ENCODE data around the gene PIM3.

The PIM3 gene

DNA sequence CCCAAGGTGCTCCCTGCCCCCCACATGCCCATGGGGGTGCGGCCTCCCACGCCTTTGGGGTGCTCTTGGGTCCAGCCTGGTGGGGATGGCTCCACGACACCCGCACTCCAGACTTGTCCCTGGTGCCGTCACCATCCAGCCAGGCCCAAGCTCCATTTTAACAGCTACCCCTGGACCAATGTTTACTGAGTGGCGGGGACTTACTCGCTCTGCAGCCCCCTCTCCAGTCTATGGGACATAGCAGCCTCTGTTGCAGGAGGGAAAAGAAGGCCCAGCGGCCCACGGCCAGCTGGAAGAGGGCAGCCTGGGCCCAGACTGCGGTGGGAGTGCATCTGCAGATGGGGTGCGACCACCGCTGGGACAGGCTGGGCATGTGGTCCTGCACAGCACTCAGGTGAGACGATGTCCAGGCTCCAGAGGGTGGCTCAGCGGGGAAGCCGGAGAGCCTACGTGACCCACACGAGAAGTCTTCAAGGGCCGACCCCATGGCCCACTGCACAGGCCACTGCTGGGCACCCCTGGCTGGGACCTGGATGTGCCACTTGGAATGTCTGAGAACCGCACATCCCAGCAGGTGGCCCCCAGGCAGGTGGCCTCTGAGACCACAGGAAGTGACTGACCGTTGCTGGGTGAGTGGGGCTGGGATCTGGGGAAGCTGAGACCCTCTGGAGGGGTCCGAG lies 33.9 kb downstream of the PIM3 start:
- no peak overlapping the region for H3K27ac ChIP-seq
- TF ChIP-seq ZFX (IDR thresholded peaks at IDR 0.05; ENCODE audit: borderline replicate concordance) (no peak), CTCF (IDR thresholded peaks at IDR 0.05) (no peak)

DNA sequence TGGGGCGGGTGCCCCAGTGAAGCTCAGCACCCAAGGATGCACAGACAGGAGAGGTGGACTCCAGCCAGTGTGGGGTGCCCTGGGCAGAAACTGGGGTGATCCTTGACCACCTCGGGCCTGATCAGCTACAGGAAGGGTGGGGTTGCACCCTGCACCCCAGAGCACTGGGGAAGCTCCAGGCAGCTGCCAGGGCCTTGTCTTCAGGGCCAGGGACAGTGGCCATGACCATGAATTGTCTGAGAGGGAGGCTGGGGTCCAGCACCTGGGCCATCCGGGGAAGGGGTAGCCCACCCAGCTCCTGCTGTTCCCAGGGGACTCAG lies 34.4 kb downstream of the PIM3 start:
- TF ChIP-seq CTCF (IDR thresholded peaks at IDR 0.05) (no peak), ZFX (IDR thresholded peaks at IDR 0.05; ENCODE audit: borderline replicate concordance) (no peak)
- no peak overlapping the region for H3K27ac ChIP-seq

GRCh38 chr22:49995361-49996118 lies 35.0 kb downstream of the PIM3 start:
- no peak for TF ChIP-seq ZFX (IDR thresholded peaks at IDR 0.05; ENCODE audit: borderline replicate concordance)
- H3K27ac ChIP-seq = no peak overlapping the region

GRCh38 chr22:49996119-49996517 lies 35.5 kb downstream of the PIM3 start:
- no peak overlapping the region for H3K27ac ChIP-seq
- no peak for TF ChIP-seq ZFX (IDR thresholded peaks at IDR 0.05; ENCODE audit: borderline replicate concordance)
- no peak for TF ChIP-seq CTCF (IDR thresholded peaks at IDR 0.05)

DNA sequence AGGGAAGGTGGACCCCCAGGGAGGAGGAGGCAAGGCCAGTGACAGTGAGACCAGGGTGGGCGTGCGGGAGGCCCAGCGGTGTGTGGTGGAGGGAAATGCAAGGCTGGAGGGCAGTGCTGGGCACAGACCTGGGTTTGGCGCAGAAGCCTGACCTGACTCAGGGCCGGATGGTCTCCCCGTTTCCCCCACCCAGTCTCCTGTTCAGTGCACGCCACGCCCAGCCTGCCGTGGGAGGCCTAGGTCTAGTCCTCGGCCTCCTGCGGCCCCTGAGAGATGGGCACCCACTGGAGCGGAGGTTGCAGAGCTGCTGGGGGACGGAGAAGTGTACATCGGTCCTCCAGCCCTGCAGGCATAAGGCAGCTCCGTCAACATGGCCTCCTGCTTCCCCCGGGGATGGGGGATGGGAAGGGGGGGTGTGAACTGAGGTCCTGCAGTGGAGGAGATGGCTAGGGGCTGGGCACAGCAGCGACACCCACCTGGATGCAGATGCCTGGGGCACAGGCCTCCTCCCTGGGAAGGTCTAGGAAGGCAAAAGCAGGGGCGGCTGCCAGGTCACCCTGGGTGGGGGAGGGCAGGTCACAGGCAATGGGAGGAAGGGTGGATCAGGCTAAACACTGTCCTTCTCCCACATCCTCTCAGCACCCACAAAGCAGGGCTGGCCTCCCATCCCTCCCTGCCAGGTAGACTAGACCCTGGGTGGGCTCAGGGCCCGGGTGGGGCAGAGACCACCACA lies 36.1 kb downstream of the PIM3 start:
- TF ChIP-seq ZFX (IDR thresholded peaks at IDR 0.05; ENCODE audit: borderline replicate concordance) (no peak), CTCF (IDR thresholded peaks at IDR 0.05) (no peak)
- peak overlapping the region; percentile 40 for H3K27ac ChIP-seq

DNA sequence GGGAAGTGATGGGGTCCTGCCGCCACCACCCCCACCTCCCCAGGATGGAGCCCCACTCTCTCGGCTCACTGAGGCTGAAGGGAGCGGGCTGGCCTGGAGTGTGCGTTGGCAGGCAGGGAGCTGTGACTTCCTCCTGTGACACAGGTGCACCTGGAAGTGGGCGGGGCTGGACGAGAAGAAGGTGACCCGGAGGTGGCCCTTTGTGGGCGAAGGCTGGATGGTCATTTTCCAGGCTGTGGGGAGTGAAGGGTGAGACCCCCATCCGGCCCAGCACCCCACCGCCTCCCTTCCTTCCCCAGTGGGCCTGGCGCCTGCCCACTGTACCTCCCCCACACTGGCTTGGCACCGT lies 36.7 kb downstream of the PIM3 start:
- TF ChIP-seq ZFX (IDR thresholded peaks at IDR 0.05; ENCODE audit: borderline replicate concordance) = no peak

GRCh38 chr22:49997932-49998717 lies 37.6 kb downstream of the PIM3 start:
- peak overlapping the region; percentile 40 for H3K27ac ChIP-seq
- TF ChIP-seq CTCF (IDR thresholded peaks at IDR 0.05) (no peak), ZFX (IDR thresholded peaks at IDR 0.05; ENCODE audit: borderline replicate concordance) (no peak)

More for the DNA sequence above, 36.7 kb downstream of the PIM3 start:
- H3K27ac ChIP-seq = peak overlapping the region; percentile 40
